B cell (primary cell): ENCODE data around the gene RHBDL1. TPM values are rescaled to one million over a fixed set of nuclear protein-coding genes. Genes with fewer than 3 reads are reported as not detected.
A peak's percentile ranks its signal among the peaks of the same experiment; 100 is the strongest.

Experiments
- ATAC-seq: fragments of 200-7000 bp; cut with Tn5 transposase; one replicate; pipeline ENCODE4 v1.10.0; 2021; ENCODE audit warnings: low read depth, mild to moderate bottlenecking, moderate number of reproducible peaks, moderate library complexity
- CTCF ChIA-PET: fragments of 350-600 bp; sonication (Branson Sonifier 250); formaldehyde crosslinking; loops from one replicate; lab custom pipeline; 2021; ENCODE audit warnings: antibody characterized with exemption, inconsistent platforms; lab: Charles Lee
- POLR2A ChIA-PET: fragments of 350-600 bp; sonication (Branson Sonifier 250); formaldehyde crosslinking; loops from one replicate; lab custom pipeline; 2021; ENCODE audit warnings: antibody characterized with exemption; lab: Charles Lee
- DNase-seq: peaks from one replicate; pipeline ENCODE4 v3.0.0; 2013
- H2AFZ ChIP-seq: 2 replicates; pipeline ENCODE4 v1.6.1; 2012; ENCODE audit warnings: mild to moderate bottlenecking, low read depth, low read length; ENCODE audit not compliant: insufficient read depth, poor library complexity, severe bottlenecking
- H3K27ac ChIP-seq, 2 donors: 1 replicate in 1 of 2; 2 replicates in 1 of 2; pipeline ENCODE4 v1.5.1; 2012 to 2013; ENCODE audit warnings: low read length in 2 of 2, mild to moderate bottlenecking in 2 of 2, moderate library complexity in 1 of 2
- H3K27me3 ChIP-seq, 4 experiments: fragments of 200-600 bp in 1 of 4; sonication (generic) in 1 of 4; replicated peaks in 1 of 4; 1 replicate in 2 of 4; 2 replicates in 2 of 4; pipeline versions ENCODE4 v1.6.1 to v1.7.0; 2013 to 2016; ENCODE audit warnings: low read length in 3 of 4, mild to moderate bottlenecking in 2 of 4, mixed read lengths in 1 of 4, moderate library complexity in 1 of 4; ENCODE audit not compliant: insufficient read depth in 4 of 4, control insufficient read depth in 3 of 4; ENCODE audit errors: control extremely low read depth in 1 of 4
- H3K36me3 ChIP-seq, 2 experiments: replicated peaks in 1 of 2; 1 replicate in 1 of 2; 2 replicates in 1 of 2; pipeline versions ENCODE4 v1.6.1 to v1.7.1; 2013; ENCODE audit warnings: low read length in 1 of 2; ENCODE audit not compliant: insufficient read depth in 2 of 2, control insufficient read depth in 1 of 2; ENCODE audit errors: control extremely low read depth in 1 of 2, extremely low read depth in 1 of 2
- H3K4me1 ChIP-seq, 2 donors: fragments of 200-600 bp in 1 of 2; sonication (generic) in 1 of 2; 1 replicate in 1 of 2; 2 replicates in 1 of 2; pipeline versions ENCODE4 v1.5.1 to v1.6.1; 2013 to 2017; ENCODE audit warnings: low read length in 2 of 2; ENCODE audit not compliant: control insufficient read depth in 2 of 2, insufficient read depth in 2 of 2
- H3K4me2 ChIP-seq: replicated peaks from 2 replicates; pipeline ENCODE3; 2012; ENCODE audit warnings: mild to moderate bottlenecking, low read depth, low read length; ENCODE audit not compliant: poor library complexity, severe bottlenecking
- H3K4me3 ChIP-seq, 5 experiments: fragments of 200-600 bp in 1 of 5; sonication (generic) in 1 of 5; 1 replicate in 3 of 5; 2 replicates in 2 of 5; pipeline versions ENCODE4 v1.5.1 to v1.7.0; 2011 to 2016; ENCODE audit warnings: low read length in 4 of 5, mild to moderate bottlenecking in 4 of 5, low read depth in 2 of 5, control low read depth in 1 of 5, moderate library complexity in 1 of 5; ENCODE audit not compliant: insufficient read depth in 1 of 5; ENCODE audit errors: control extremely low read depth in 1 of 5, extremely low read depth in 1 of 5
- H3K79me2 ChIP-seq: fragments of 200-600 bp; sonication (generic); one replicate; pipeline ENCODE4 v1.6.0; 2016; ENCODE audit warnings: low read length; ENCODE audit not compliant: control insufficient read depth, insufficient read depth
- H3K9ac ChIP-seq: fragments of 200-600 bp; sonication (generic); 2 replicates; pipeline ENCODE4 v1.6.1; 2017; ENCODE audit warnings: mild to moderate bottlenecking, low read length, moderate library complexity
- H3K9me3 ChIP-seq, 3 donors: one replicate each; pipeline versions ENCODE4 v1.6.1 to v1.7.1; 2013; ENCODE audit warnings: low read length in 2 of 3; ENCODE audit not compliant: control insufficient read depth in 2 of 3, insufficient read depth in 1 of 3; ENCODE audit errors: control extremely low read depth in 1 of 3
- H4K20me1 ChIP-seq: 2 replicates; pipeline ENCODE4 v1.6.0; 2012; ENCODE audit warnings: mild to moderate bottlenecking, low read length; ENCODE audit not compliant: insufficient read depth, control insufficient read depth, poor library complexity, severe bottlenecking
- H3K27ac Mint-ChIP-seq: one replicate; pipeline ENCODE4 v1.8.0; 2021; ENCODE audit warnings: mixed read lengths
- H3K27me3 Mint-ChIP-seq: one replicate; pipeline ENCODE4 v1.8.0; 2021; ENCODE audit warnings: mixed read lengths
- H3K4me1 Mint-ChIP-seq: one replicate; pipeline ENCODE4 v1.8.0; 2021; ENCODE audit warnings: mixed read lengths
- H3K4me3 Mint-ChIP-seq: one replicate; pipeline ENCODE4 v1.8.0; 2021; ENCODE audit warnings: mixed read lengths
- H3K9me3 Mint-ChIP-seq: one replicate; pipeline ENCODE4 v1.8.0; 2022; ENCODE audit warnings: mixed read lengths; ENCODE audit not compliant: insufficient read depth
- EZH2 ChIP-seq: IDR thresholded peaks from 2 replicates; pipeline ENCODE4 v1.6.1; 2012; ENCODE audit warnings: borderline replicate concordance, low read depth, mild to moderate bottlenecking, moderate library complexity, low read length; ENCODE audit not compliant: insufficient read depth, poor library complexity, severe bottlenecking
- WGBS: methylation state at CpG from one replicate; pipeline ENCODE4 v1.1.5; 2013; ENCODE audit warnings: missing lambda C conversion rate; ENCODE audit not compliant: insufficient coverage; 5-methylcytosine and 5-hydroxymethylcytosine counted together
- intact Hi-C: fragments of 100-400 bp; cut with micrococcal nuclease; formaldehyde crosslinking; loops from one replicate; pipeline ENCODE4 v1.10.0; 2022
- polyA plus RNA-seq: library from polyadenylated mRNA; depleted of rRNA; stranded (reverse); fragments of >200 nt; gene quantifications from 2 replicates; pipeline ENCODE4 v1.2.3, GENCODE V29; 2012
- total RNA-seq, 2 donors: library from RNA; stranded (reverse); fragments of 120-200 nt in 1 of 2; gene quantifications; 1 replicate in 1 of 2; 2 replicates in 1 of 2; pipeline versions ENCODE4 v1.2.3 to v1.2.4, GENCODE V29; 2013 to 2022
- TF ChIP-seq, protein P1 (sequence below): fragments of 200-600 bp; IDR thresholded peaks from one replicate; pipeline ENCODE4 v1.8.0; 2022; ENCODE audit warnings: antibody characterized with exemption, mild to moderate bottlenecking

Gene RHBDL1
- total and polyA plus RNA-seq, 2 donors (not counting 1 experiment from before 2014, with no cell fraction given): 0.76 to 1.6 TPM

DNA sequence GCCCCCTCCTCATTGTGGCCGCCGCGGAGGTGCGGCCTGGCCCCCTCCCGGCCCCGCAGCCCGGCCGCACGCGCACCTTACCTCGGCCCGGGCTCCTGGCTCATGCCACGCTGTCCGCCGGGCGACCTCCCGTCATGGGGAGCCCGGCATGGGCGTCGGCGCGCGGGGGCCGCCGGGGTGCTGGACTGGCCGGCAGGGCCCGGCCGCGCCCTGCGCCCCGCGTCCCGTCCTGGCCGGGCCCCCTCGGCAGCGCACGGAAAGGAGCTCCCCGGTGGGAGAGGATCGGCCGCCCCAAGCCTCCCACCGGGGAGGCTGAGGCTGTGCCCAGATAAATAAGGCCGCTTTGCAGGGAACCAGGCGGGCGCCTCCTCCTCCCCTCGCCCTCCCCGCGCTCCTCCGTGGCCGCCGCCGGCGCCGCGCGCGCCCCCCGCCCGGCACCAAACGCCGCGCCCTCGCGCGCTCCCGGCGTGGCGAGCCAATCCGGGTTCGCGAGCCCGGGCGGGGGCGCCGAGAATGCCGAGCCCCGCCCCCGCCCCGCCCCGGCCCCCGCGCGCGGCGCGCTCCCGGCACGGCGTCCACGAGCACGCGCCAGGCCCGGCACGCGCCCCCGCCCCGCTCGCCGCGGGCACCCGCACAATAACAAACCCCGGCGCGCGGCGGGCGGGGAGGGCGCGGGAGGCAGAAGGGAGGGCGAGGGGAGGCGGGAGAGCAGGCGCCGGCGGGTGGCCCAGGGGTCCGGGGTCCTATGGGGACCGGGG lies 30.1 kb downstream of the RHBDL1 start, which contains the start of gene FBXL16:
FBXL16 (minus strand) TSS at position 371 of the 758 bp plus-strand sequence. CDS start 8,396 bp downstream, outside the sequence.
- Histone ChIP-seq H4K20me1 (no peaks in the 10 kb centered on the region), H3K9ac (no peak within 1 kb of the TSS), H3K4me3 (no peak within 1 kb of the TSS), H2AFZ (no peak within 1 kb of the TSS), H3K36me3 (no peaks in the 10 kb centered on the region), H3K9me3 (peaks cover 0 to 30% (median 0%) of the 10 kb centered on the region in 3 donors), H3K27ac (no peak within 1 kb of the TSS), H3K4me1 (peaks cover 6 to 19% of the 10 kb centered on the region in 2 donors), H3K27me3 (peaks cover 0 to 88% (median 40%) of the 10 kb centered on the region in 4 experiments), H3K79me2 (no peaks in the 10 kb centered on the region), H3K4me2 (peak within 1 kb of the TSS; percentile 38)
- 2% methylated on average over 113 of the region's 115 CpGs for WGBS
- DNase-seq (no peak), ATAC-seq (no peak)
- H3K27me3 Mint-ChIP-seq: peaks cover 36% of the 10 kb centered on the region
- no peak within 1 kb of the TSS for H3K27ac Mint-ChIP-seq
- ChIA-PET POLR2A (interaction anchor here (0.7 kb wide), 1 partner anchor 1142 kb away, joined by 3 read pairs; no protein-coding TSS in a partner anchor), CTCF (no interaction called here)
- H3K9me3 Mint-ChIP-seq: no peaks in the 10 kb centered on the region
- intact Hi-C loops: no loop called here
- TF ChIP-seq EZH2: no peak
- TF ChIP-seq, protein P1, sequence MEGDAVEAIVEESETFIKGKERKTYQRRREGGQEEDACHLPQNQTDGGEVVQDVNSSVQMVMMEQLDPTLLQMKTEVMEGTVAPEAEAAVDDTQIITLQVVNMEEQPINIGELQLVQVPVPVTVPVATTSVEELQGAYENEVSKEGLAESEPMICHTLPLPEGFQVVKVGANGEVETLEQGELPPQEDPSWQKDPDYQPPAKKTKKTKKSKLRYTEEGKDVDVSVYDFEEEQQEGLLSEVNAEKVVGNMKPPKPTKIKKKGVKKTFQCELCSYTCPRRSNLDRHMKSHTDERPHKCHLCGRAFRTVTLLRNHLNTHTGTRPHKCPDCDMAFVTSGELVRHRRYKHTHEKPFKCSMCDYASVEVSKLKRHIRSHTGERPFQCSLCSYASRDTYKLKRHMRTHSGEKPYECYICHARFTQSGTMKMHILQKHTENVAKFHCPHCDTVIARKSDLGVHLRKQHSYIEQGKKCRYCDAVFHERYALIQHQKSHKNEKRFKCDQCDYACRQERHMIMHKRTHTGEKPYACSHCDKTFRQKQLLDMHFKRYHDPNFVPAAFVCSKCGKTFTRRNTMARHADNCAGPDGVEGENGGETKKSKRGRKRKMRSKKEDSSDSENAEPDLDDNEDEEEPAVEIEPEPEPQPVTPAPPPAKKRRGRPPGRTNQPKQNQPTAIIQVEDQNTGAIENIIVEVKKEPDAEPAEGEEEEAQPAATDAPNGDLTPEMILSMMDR: no peak
- H3K4me1 Mint-ChIP-seq: no peaks in the 10 kb centered on the region
- peak within 1 kb of the TSS; percentile 26 for H3K4me3 Mint-ChIP-seq
